Bronchial epithelial cell (primary cell): ENCODE results near the gene SEC16B. TPM values are rescaled to one million over a fixed set of nuclear protein-coding genes. Genes with fewer than 3 reads are reported as not detected.
"Not testable (repeated sequence)": the region's sequence is repeated elsewhere in the genome, so short reads cannot be mapped to it uniquely, and the experiment has no call there.

ENCODE experiments used
- DNase-seq: peaks from one replicate; pipeline ENCODE4 v3.0.0-alpha.2; 2010; ENCODE audit warnings: low read depth
- FAIRE-seq: peaks from 2 replicates; lab custom pipeline; 2011; peaks lifted over from hg19 to GRCh38; lab: Jason Lieb, UNC
- H3K27me3 ChIP-seq: 2 replicates; pipeline ENCODE4 v1.5.1; 2011; ENCODE audit warnings: low read length; ENCODE audit not compliant: control insufficient read depth, insufficient read depth
- H3K36me3 ChIP-seq: 2 replicates; pipeline ENCODE4 v1.5.1; 2011; ENCODE audit warnings: low read length; ENCODE audit not compliant: control insufficient read depth, insufficient read depth
- H3K4me3 ChIP-seq: 2 replicates; pipeline ENCODE4 v1.5.1; 2011; ENCODE audit warnings: mild to moderate bottlenecking, low read depth, low read length, control low read depth
- total RNA-seq: library from RNA; depleted of rRNA; stranded (reverse); fragments of >200 nt; gene quantifications from 2 replicates; pipeline ENCODE4 v1.2.1, GENCODE V29; 2014
- TF ChIP-seq, protein P1 (sequence below): IDR thresholded peaks from 2 replicates; pipeline ENCODE4 v1.5.1; 2011; ENCODE audit warnings: mild to moderate bottlenecking, moderate library complexity, low read length, control low read depth, inconsistent platforms; ENCODE audit not compliant: insufficient read depth, severe bottlenecking

Gene SEC16B
- total RNA-seq, 1 donor from 2014 or later, result 0.26 TPM

DNA sequence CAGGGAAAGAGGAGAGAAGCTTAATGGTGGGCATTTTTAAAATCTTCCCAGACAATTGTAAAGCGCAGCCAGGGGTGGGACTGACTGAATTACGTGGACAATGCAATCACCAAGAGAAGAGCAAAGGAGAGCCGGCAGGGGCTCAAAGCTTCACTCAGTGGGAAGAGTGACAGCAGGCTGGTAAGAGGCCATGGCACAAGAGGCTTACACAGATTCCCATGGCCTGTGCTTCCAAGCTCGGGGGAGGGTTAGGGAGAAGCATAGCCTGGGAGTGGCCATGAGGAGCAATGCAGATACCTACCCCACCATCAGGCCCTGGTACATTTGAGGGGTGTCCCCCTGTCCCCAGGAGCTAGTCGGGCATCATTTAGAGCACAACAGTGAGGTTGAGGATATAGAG lies 27.1 kb upstream of the SEC16B start:
- H3K4me3 ChIP-seq, result no peak overlapping the region
- FAIRE-seq (no peak), DNase-seq (no peak)
- H3K36me3 ChIP-seq, result no peaks in the 10 kb centered on the region
- TF ChIP-seq, protein P1, sequence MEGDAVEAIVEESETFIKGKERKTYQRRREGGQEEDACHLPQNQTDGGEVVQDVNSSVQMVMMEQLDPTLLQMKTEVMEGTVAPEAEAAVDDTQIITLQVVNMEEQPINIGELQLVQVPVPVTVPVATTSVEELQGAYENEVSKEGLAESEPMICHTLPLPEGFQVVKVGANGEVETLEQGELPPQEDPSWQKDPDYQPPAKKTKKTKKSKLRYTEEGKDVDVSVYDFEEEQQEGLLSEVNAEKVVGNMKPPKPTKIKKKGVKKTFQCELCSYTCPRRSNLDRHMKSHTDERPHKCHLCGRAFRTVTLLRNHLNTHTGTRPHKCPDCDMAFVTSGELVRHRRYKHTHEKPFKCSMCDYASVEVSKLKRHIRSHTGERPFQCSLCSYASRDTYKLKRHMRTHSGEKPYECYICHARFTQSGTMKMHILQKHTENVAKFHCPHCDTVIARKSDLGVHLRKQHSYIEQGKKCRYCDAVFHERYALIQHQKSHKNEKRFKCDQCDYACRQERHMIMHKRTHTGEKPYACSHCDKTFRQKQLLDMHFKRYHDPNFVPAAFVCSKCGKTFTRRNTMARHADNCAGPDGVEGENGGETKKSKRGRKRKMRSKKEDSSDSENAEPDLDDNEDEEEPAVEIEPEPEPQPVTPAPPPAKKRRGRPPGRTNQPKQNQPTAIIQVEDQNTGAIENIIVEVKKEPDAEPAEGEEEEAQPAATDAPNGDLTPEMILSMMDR, result no peak
- H3K27me3 ChIP-seq, result no peaks in the 10 kb centered on the region

DNA sequence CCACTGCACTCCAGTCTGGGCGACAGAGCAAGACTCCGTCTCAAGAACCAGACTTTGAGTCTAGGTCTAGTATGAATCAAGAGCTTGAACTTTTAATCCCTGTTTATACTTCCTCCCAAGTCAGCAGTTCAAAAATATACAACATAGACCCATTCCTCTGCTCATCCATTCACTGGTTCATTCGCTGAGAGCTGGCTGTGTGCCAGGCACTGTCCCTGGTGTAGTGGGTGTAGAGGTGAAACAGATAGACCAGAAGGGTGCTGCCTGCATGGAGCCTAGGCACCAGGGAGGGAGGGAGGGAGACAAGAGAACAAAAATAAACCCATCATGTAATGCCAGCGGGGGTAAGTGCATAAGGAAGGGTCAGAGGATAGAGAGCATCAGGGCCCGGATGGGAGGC lies 25.5 kb upstream of the SEC16B start:
- TF ChIP-seq, protein P1, result no peak
- no peak overlapping the region for H3K4me3 ChIP-seq
- no peaks in the 10 kb centered on the region for H3K27me3 ChIP-seq
- FAIRE-seq, result no peak
- no peak for DNase-seq
- H3K36me3 ChIP-seq, result no peaks in the 10 kb centered on the region

DNA sequence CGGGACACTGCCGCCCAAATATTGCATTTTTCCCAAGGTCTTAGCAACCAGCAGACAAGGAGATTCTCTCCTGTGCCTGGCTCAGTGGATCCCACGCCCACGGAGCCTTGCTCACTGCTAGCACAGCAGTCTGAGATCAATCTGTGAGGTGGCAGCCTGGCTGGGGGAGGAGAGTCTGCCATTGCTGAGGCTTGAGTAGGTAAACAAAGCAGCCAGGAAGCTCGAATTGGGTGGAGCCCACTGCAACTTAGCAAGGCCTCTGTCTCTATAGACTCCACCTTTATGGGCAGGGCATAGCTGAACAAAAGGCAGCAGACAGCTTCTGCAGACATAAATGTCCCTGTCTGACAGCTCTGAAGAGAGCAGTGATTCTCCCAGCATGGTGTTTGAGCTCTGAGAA lies 16.4 kb upstream of the SEC16B start:
- DNase-seq, result peak; percentile 88
- not testable (repeated sequence) for H3K4me3 ChIP-seq, FAIRE-seq

DNA sequence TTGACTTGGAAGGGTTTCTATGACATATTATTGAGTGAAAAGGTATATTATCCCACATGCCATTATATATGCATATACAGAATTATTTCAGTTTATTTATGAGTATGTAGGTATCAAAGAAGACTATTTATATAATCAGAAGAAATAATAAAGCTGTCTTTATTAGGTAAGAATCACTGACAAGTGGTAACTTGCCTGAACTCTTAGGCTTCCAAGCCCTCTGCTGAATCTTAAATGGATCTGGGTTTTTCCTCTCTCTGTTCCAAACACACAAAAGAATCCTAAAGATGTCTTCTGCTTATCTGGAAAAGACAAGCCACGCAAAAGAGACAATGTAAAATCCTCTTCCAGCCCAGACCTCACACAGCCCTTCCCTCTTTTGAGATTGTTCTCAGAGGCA lies 14.9 kb upstream of the SEC16B start:
- no peaks in the 10 kb centered on the region for H3K27me3 ChIP-seq
- DNase-seq (peak; percentile 69), FAIRE-seq (no peak)
- no peaks in the 10 kb centered on the region for H3K36me3 ChIP-seq
- TF ChIP-seq, protein P1, result no peak
- H3K4me3 ChIP-seq, result no peak overlapping the region

More for the DNA sequence above, 16.4 kb upstream of the SEC16B start:
- H3K27me3 ChIP-seq, H3K36me3 ChIP-seq: not testable (repeated sequence)

DNA sequence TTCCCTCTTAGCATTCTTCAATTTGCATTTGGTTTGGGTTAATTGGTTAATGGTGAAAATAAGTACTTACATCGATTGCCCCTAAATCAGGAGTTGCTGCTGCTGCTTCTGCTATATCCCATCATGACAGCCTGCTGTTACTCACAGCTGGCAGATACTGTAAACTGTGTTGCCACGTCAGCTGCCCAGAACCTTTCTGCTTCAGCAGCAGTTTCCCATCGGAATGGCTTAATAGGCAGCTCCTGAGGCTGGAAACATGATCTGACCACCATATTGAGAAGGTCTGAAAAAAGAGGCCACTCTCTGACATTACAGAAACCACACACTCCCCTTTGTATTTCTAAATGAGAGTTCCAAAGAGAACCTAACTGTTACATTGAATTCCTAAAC lies 14.3 kb upstream of the SEC16B start:
- peak; percentile 67 for DNase-seq
- FAIRE-seq, result no peak
- Histone ChIP-seq H3K36me3 (no peaks in the 10 kb centered on the region), H3K4me3 (no peak overlapping the region), H3K27me3 (no peaks in the 10 kb centered on the region)
- TF ChIP-seq, protein P1, result no peak

DNA sequence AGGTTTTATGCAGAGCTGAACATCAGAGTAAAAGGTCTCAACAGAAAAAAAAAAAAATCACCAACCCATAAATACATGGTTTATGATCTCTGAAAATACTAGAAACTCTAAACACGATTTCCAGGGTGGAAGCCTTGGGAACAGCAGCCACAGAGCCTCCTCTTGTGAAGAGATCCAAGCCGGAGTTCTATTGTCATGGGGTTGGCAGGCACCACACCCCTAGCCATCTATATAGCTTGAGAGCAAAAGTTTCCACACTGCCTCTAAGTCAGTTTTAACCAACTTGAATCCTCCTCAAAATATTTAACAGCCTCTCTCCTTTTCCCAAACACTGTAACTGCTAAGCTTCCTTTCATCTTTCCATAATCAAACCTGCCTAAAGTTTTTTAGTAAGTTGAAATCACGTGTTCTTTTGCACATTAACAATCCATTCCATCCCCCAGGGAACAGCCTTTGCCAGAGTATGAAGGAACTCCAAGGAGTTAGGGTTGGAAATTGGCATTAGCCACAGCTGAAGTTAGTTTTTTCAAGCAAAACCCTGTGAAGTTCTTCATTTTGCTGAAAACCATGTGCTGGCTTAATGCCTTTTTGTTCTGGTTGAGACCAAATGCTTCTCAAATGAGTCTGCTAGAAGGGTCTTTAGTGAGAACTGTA lies 13.8 kb upstream of the SEC16B start:
- TF ChIP-seq, protein P1, result no peak
- no peaks in the 10 kb centered on the region for H3K27me3 ChIP-seq
- H3K4me3 ChIP-seq, result no peak overlapping the region
- H3K36me3 ChIP-seq, result no peaks in the 10 kb centered on the region
- FAIRE-seq, result no peak
- no peak for DNase-seq
